T-helper 17 cell (primary cell): ENCODE results near the gene RAB44. TPM values are rescaled to one million over a fixed set of nuclear protein-coding genes. Genes with fewer than 3 reads are reported as not detected.

ENCODE experiments used
- ATAC-seq: fragments of 150-1000 bp; cut with Tn5 transposase; 2 replicates; pipeline ENCODE4 v1.10.0; 2021; ENCODE audit warnings: mild to moderate bottlenecking, moderate library complexity
- DNase-seq, 3 donors: peaks; one replicate each; pipeline versions ENCODE4 v3.0.0 to v3.0.0-alpha.2; 2020 to 2021
- H3K9me3 ChIP-seq: one replicate; pipeline ENCODE4 v1.7.0; 2013; ENCODE audit warnings: low read length, mild to moderate bottlenecking; ENCODE audit not compliant: control insufficient read depth, poor library complexity, severe bottlenecking
- H3K27ac Mint-ChIP-seq: one replicate; pipeline ENCODE4 v1.8.0; 2022; ENCODE audit warnings: mild to moderate bottlenecking, moderate library complexity, mixed read lengths
- H3K27me3 Mint-ChIP-seq: one replicate; pipeline ENCODE4 v1.8.0; 2022; ENCODE audit warnings: mixed read lengths
- H3K36me3 Mint-ChIP-seq: one replicate; pipeline ENCODE4 v1.8.0; 2022; ENCODE audit warnings: low read depth, mixed read lengths
- H3K4me1 Mint-ChIP-seq: one replicate; pipeline ENCODE4 v1.8.0; 2022; ENCODE audit warnings: mild to moderate bottlenecking, mixed read lengths
- H3K4me3 Mint-ChIP-seq: one replicate; pipeline ENCODE4 v1.8.0; 2022; ENCODE audit warnings: mild to moderate bottlenecking, moderate library complexity, mixed read lengths
- total RNA-seq, 4 donors: library from RNA in 2 of 4; stranded (reverse) in 2 of 4; gene quantifications; one replicate each; pipeline ENCODE4 v1.2.3 and lab custom pipeline; 2022 to 2026

The RAB44 gene
- total RNA-seq, 2 donors from 2014 or later, result 0.21 to 0.77 TPM

- no peak overlapping the region for H3K27ac Mint-ChIP-seq
- H3K9me3 ChIP-seq, result no peaks in the 10 kb centered on the region
- H3K36me3 Mint-ChIP-seq, result peaks cover 8% of the 10 kb centered on the region
- DNase-seq (no peak), ATAC-seq (no peak)
- peaks cover 49% of the 10 kb centered on the region for H3K27me3 Mint-ChIP-seq
- peaks cover 5% of the 10 kb centered on the region for H3K4me1 Mint-ChIP-seq
- H3K4me3 Mint-ChIP-seq, result no peak overlapping the region
Observed at GRCh38 chr6:36660771-36661471, 36.7 kb upstream of the RAB44 start.

GRCh38 chr6:36662380-36662779 lies 35.2 kb upstream of the RAB44 start:
- Mint-ChIP-seq H3K4me1 (peaks cover 5% of the 10 kb centered on the region), H3K27ac (no peak overlapping the region), H3K36me3 (peaks cover 8% of the 10 kb centered on the region), H3K4me3 (no peak overlapping the region), H3K27me3 (peaks cover 36% of the 10 kb centered on the region)
- no peak for DNase-seq
- ATAC-seq, result no peak
- no peaks in the 10 kb centered on the region for H3K9me3 ChIP-seq

- no peaks in the 10 kb centered on the region for H3K9me3 ChIP-seq
- DNase-seq (no peak), ATAC-seq (peak; percentile 21)
- H3K4me1 Mint-ChIP-seq, result peaks cover 5% of the 10 kb centered on the region
- peaks cover 33% of the 10 kb centered on the region for H3K27me3 Mint-ChIP-seq
- no peak overlapping the region for H3K27ac Mint-ChIP-seq
- peaks cover 8% of the 10 kb centered on the region for H3K36me3 Mint-ChIP-seq
- no peak overlapping the region for H3K4me3 Mint-ChIP-seq
Observed at GRCh38 chr6:36662827-36663256, 34.8 kb upstream of the RAB44 start.

GRCh38 chr6:36663504-36664446 lies 33.9 kb upstream of the RAB44 start:
- no peaks in the 10 kb centered on the region for H3K9me3 ChIP-seq
- Mint-ChIP-seq H3K27me3 (peaks cover 29% of the 10 kb centered on the region), H3K4me3 (no peak overlapping the region), H3K4me1 (peaks cover 5% of the 10 kb centered on the region), H3K27ac (no peak overlapping the region), H3K36me3 (peaks cover 8% of the 10 kb centered on the region)
- DNase-seq (no peak), ATAC-seq (no peak)

- Mint-ChIP-seq H3K36me3 (peaks cover 4% of the 10 kb centered on the region), H3K27ac (no peak overlapping the region)
- ATAC-seq, result no peak
Observed at GRCh38 chr6:36665180-36665579, 32.4 kb upstream of the RAB44 start.

GRCh38 chr6:36666287-36666686 lies 31.3 kb upstream of the RAB44 start:
- H3K4me3 Mint-ChIP-seq, result no peak overlapping the region
- H3K27me3 Mint-ChIP-seq, result peaks cover 12% of the 10 kb centered on the region
- peaks cover 5% of the 10 kb centered on the region for H3K4me1 Mint-ChIP-seq
- ATAC-seq, result no peak
- peaks cover 4% of the 10 kb centered on the region for H3K36me3 Mint-ChIP-seq
- no peak for DNase-seq
- no peak overlapping the region for H3K27ac Mint-ChIP-seq
- no peaks in the 10 kb centered on the region for H3K9me3 ChIP-seq

More at GRCh38 chr6:36665180-36665579, 32.4 kb upstream of the RAB44 start:
- DNase-seq, result no peak
- Mint-ChIP-seq H3K27me3 (peaks cover 16% of the 10 kb centered on the region), H3K4me3 (no peak overlapping the region), H3K4me1 (peaks cover 5% of the 10 kb centered on the region)
- no peaks in the 10 kb centered on the region for H3K9me3 ChIP-seq

GRCh38 chr6:36666826-36667591 lies 30.6 kb upstream of the RAB44 start:
- DNase-seq (no peak), ATAC-seq (no peak)
- no peaks in the 10 kb centered on the region for H3K9me3 ChIP-seq
- H3K36me3 Mint-ChIP-seq, result peaks cover 4% of the 10 kb centered on the region
- no peak overlapping the region for H3K27ac Mint-ChIP-seq
- no peak overlapping the region for H3K4me3 Mint-ChIP-seq
- H3K27me3 Mint-ChIP-seq, result peaks cover 12% of the 10 kb centered on the region
- H3K4me1 Mint-ChIP-seq, result peaks cover 5% of the 10 kb centered on the region

- H3K36me3 Mint-ChIP-seq, result peaks cover 2% of the 10 kb centered on the region
- H3K27me3 Mint-ChIP-seq, result peaks cover under 1% of the 10 kb centered on the region
- no peak overlapping the region for H3K4me3 Mint-ChIP-seq
- no peaks in the 10 kb centered on the region for H3K4me1 Mint-ChIP-seq
- H3K9me3 ChIP-seq, result no peaks in the 10 kb centered on the region
- no peak for ATAC-seq
- DNase-seq, result no peak
- no peak overlapping the region for H3K27ac Mint-ChIP-seq
Observed at GRCh38 chr6:36668591-36668990, 29.0 kb upstream of the RAB44 start.

- Mint-ChIP-seq H3K27me3 (no peaks in the 10 kb centered on the region), H3K4me1 (no peaks in the 10 kb centered on the region), H3K4me3 (no peak overlapping the region), H3K36me3 (peaks cover 2% of the 10 kb centered on the region), H3K27ac (no peak overlapping the region)
- no peak for ATAC-seq
- no peaks in the 10 kb centered on the region for H3K9me3 ChIP-seq
- no peak for DNase-seq
Observed at GRCh38 chr6:36669002-36669401, 28.6 kb upstream of the RAB44 start.

- no peaks in the 10 kb centered on the region for H3K27me3 Mint-ChIP-seq
- peaks cover 2% of the 10 kb centered on the region for H3K36me3 Mint-ChIP-seq
- no peaks in the 10 kb centered on the region for H3K9me3 ChIP-seq
- no peak overlapping the region for H3K4me3 Mint-ChIP-seq
- H3K27ac Mint-ChIP-seq, result no peak overlapping the region
- H3K4me1 Mint-ChIP-seq, result no peaks in the 10 kb centered on the region
- DNase-seq (no peak), ATAC-seq (no peak)
Observed at GRCh38 chr6:36670271-36670670, 27.4 kb upstream of the RAB44 start.

- DNase-seq, result no peak
- no peak for ATAC-seq
- H3K9me3 ChIP-seq, result no peaks in the 10 kb centered on the region
- Mint-ChIP-seq H3K4me3 (no peak overlapping the region), H3K27ac (no peak overlapping the region), H3K27me3 (no peaks in the 10 kb centered on the region), H3K4me1 (peaks cover 4% of the 10 kb centered on the region), H3K36me3 (peaks cover 2% of the 10 kb centered on the region)
Observed at GRCh38 chr6:36671687-36672375, 25.8 kb upstream of the RAB44 start.

GRCh38 chr6:36673882-36674281 lies 23.7 kb upstream of the RAB44 start:
- no peak for ATAC-seq
- H3K27me3 Mint-ChIP-seq, result no peaks in the 10 kb centered on the region

More at GRCh38 chr6:36673882-36674281, 23.7 kb upstream of the RAB44 start:
- DNase-seq, result no peak
- no peaks in the 10 kb centered on the region for H3K9me3 ChIP-seq
- Mint-ChIP-seq H3K27ac (no peak overlapping the region), H3K36me3 (peaks cover 2% of the 10 kb centered on the region), H3K4me3 (no peak overlapping the region), H3K4me1 (peaks cover 12% of the 10 kb centered on the region)
